ENCODE data around the gene MTCL1. TPM values are rescaled to one million over a fixed set of nuclear protein-coding genes. Genes with fewer than 3 reads are reported as not detected.
A peak's percentile ranks its signal among the peaks of the same experiment; 100 is the strongest.

The MTCL1 gene
- total RNA-seq, 1 donor, result 54.9 TPM

DNA sequence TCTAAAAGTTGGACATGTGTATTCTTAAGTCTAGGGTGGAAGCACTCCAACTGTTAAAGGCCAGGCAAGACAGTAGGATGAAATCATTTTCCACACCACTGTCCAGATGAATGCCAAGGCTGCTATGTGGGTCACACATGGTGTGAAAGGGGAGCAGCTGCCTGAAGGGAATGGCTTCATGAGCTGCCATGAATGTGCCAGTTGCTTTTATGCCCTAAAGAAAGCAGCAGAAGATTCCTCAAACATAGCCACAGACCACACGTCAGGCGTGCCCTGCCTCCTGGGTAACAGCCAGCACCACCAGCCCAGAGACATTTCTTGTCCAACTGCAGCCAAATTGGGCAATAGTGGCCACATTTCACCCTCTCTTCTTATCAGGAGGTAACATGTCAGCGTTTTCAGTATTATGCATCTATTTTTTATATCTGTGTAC, 130.2 kb downstream of the MTCL1 start:
- no peak overlapping the region for H3K4me3 ChIP-seq (ENCODE audit: low read depth, low read length)
- TF ChIP-seq, protein P1, sequence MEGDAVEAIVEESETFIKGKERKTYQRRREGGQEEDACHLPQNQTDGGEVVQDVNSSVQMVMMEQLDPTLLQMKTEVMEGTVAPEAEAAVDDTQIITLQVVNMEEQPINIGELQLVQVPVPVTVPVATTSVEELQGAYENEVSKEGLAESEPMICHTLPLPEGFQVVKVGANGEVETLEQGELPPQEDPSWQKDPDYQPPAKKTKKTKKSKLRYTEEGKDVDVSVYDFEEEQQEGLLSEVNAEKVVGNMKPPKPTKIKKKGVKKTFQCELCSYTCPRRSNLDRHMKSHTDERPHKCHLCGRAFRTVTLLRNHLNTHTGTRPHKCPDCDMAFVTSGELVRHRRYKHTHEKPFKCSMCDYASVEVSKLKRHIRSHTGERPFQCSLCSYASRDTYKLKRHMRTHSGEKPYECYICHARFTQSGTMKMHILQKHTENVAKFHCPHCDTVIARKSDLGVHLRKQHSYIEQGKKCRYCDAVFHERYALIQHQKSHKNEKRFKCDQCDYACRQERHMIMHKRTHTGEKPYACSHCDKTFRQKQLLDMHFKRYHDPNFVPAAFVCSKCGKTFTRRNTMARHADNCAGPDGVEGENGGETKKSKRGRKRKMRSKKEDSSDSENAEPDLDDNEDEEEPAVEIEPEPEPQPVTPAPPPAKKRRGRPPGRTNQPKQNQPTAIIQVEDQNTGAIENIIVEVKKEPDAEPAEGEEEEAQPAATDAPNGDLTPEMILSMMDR (IDR thresholded peaks at IDR 0.05; ENCODE audit: insufficient read depth, low read length), result no peak
- DNase-seq (ENCODE audit: low read depth), result peak; percentile 78

DNA sequence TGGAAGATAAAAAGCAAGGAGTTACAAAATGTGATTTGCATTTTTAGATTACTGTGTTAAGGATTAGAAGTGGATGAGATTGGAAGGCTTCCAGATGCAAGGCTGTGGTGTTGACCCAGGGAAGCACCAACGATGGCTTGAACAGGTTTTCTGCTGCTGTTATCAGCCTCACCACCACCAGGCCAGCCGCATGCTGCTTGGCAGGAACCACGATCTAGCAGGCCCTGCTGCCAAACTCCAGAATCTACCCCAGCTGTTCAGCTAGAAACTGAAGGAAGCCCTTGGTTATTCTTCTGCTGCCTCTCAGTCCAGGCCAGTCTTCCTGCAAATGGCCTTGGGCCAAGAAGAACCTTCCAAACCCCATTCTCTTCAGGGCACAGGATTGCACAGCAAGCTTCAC, 133.9 kb downstream of the MTCL1 start:
- H3K4me3 ChIP-seq (ENCODE audit: low read depth, low read length), result no peak overlapping the region
- peak; percentile 92 for DNase-seq (ENCODE audit: low read depth)
- TF ChIP-seq, protein P1 (IDR thresholded peaks at IDR 0.05; ENCODE audit: insufficient read depth, low read length), result no peak

DNA sequence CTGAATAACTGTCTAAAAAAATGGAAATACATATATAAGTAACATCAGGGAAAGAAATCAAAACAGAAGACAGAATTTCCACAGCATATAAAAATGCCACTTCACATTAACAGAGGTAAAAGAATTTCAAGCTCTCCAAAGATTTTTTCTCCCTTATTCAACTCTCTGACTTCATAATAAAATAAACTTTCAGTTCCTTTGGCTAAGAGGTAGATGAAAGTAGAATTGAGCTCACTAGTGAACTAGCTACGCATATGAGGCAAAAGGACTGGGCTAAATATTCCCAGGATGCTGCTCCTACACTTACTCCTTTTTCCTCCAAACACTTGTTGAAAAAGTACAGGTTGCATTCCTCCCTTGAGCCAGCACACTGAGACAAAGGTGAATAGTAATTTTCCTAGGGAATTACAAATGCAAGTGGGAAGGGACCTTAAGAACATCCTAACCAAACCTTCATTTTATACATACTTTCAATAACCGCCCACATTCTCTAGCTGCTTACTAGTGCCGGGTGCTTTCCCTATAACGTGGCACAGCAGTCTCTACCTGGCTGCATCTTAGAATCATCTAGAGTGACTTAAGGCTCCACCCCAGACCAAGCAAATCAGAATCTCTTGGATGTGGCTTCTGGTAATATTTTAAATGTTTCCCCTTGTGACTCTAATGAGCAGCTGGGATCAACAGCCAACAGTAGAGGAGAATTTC, 136.6 kb downstream of the MTCL1 start:
- H3K4me3 ChIP-seq (ENCODE audit: low read depth, low read length), result no peak overlapping the region
- TF ChIP-seq, protein P1 (IDR thresholded peaks at IDR 0.05; ENCODE audit: insufficient read depth, low read length), result no peak
- no peak for DNase-seq (ENCODE audit: low read depth)

DNA sequence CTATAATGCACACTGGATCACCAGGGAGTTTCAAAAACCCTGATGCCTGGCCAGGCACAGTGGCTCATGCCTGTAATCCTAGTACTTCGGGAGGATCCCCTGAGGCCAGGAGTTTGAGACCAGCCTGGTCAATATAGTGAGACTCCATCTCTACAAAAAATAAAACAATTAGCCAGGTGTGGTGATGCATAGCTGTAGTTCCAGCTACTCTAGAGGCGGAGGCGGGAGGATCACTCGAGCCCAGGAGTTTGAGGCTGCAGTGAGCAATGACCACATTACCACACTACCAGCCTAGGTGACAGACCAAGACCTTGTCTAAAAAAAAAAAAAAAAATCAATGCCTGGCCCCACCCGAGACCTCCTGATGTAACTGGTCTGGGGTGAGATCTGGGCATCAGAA, 137.2 kb downstream of the MTCL1 start:
- no peak overlapping the region for H3K4me3 ChIP-seq (ENCODE audit: low read depth, low read length)
- TF ChIP-seq, protein P1 (IDR thresholded peaks at IDR 0.05; ENCODE audit: insufficient read depth, low read length), result no peak
- DNase-seq (ENCODE audit: low read depth), result no peak

DNA sequence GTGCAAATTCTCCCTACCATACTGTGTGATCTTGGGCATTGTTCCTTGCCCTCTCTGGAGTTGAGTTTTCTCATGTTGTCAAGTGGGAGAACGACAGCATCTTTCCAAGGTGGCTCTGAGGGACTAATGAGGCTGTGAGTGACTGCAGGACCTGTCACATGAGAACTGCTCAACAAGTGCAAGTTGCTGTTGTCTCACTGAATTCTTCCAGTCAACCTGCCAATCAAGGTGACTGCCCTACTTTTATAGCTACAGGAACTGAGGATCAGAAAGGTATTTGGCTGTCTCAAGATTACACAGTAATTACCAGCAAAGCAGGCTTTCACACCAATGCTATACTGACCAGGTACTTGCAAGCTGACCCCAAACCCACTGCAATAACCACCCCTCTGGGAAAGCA, 137.6 kb downstream of the MTCL1 start:
- no peak for DNase-seq (ENCODE audit: low read depth)
- TF ChIP-seq, protein P1 (IDR thresholded peaks at IDR 0.05; ENCODE audit: insufficient read depth, low read length), result no peak
- H3K4me3 ChIP-seq (ENCODE audit: low read depth, low read length), result no peak overlapping the region

DNA sequence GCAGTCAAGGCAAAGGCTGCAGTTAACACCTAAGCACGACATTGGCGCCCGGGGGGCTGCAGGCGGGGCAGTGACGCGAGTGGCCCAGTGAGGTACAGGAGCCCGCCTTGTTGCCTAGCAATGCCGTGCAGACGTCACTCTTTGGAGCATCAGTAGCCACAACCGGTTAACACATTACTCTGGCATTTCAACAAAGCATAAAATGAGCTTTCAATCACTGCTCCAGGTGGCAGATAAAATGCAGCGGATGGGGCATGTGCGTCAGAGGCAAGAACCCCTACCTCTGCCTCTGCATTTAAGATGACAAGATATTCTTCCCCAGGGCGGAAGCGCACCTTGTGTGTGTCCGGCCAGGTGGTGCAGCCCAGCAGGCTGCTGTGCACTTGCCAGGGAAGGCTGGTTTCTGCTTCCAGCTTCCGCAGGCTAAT, 139.4 kb downstream of the MTCL1 start:
- no peak for DNase-seq (ENCODE audit: low read depth)
- TF ChIP-seq, protein P1 (IDR thresholded peaks at IDR 0.05; ENCODE audit: insufficient read depth, low read length), result no peak
- H3K4me3 ChIP-seq (ENCODE audit: low read depth, low read length), result no peak overlapping the region

DNA sequence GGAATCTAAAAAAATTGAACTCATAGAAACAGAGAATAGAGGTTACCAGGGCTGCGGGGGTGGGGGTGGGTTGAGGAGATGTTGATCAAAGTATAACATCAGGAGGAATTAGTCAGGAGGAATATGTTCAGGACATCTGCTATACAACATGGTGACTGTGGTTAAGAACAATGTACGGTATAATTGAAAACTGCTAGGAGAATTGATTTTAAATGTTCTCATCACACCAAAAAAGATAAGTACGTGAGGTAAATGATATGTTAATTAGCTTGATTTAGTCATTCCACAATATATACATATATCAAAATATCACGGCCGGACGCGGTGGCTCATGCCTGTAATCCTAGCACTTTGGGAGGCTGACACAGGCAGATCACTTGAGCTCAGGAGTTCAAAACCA, 140.2 kb downstream of the MTCL1 start:
- no peak overlapping the region for H3K4me3 ChIP-seq (ENCODE audit: low read depth, low read length)

More for the DNA sequence above, 140.2 kb downstream of the MTCL1 start:
- DNase-seq (ENCODE audit: low read depth), result no peak
- TF ChIP-seq, protein P1 (IDR thresholded peaks at IDR 0.05; ENCODE audit: insufficient read depth, low read length), result no peak

Data from fibroblast of the aortic adventitia (primary cell).